ENCODE results near the gene LXN. TPM values are rescaled to one million over a fixed set of nuclear protein-coding genes. Genes with fewer than 3 reads are reported as not detected.

The LXN gene
- total RNA-seq, 2 experiments from 2014 or later: 2.1 to 3.0 TPM

GRCh38 chr3:158644345-158644908 lies 28.0 kb downstream of the LXN start, which contains the start of gene GFM1:
TSS of gene GFM1 (plus strand) at chr3:158644527. CDS start at chr3:158644635, 108 bp downstream.
- H3K36me3 Mint-ChIP-seq (ENCODE audit: low read depth): peaks cover 33% of the 10 kb centered on the region
- H3K9me3 Mint-ChIP-seq: no peaks in the 10 kb centered on the region
- Histone ChIP-seq H3K4me3 (ENCODE audit: low read length) (peak within 1 kb of the TSS; percentile 99), H3K9me3 (ENCODE audit: control insufficient read depth in 1 of 2, insufficient read depth in 1 of 2, low read length in 2 of 2) (no peaks in the 10 kb centered on the region), H3K36me3 (ENCODE audit: insufficient read depth, low read length) (peaks cover 25% of the 10 kb centered on the region), H3K27ac (ENCODE audit: low read depth in 1 of 2, low read length in 2 of 2) (peak within 1 kb of the TSS; percentile 54 to 81), H3K27me3 (ENCODE audit: control insufficient read depth in 1 of 2, insufficient read depth in 2 of 2, low read length in 2 of 2) (no peaks in the 10 kb centered on the region), H3K4me1 (ENCODE audit: insufficient read depth, low read length) (peaks cover 16% of the 10 kb centered on the region)
- H3K27me3 Mint-ChIP-seq: no peaks in the 10 kb centered on the region
- peaks cover 53% of the 10 kb centered on the region for H3K4me1 Mint-ChIP-seq (ENCODE audit: low read depth)
- CTCF ChIA-PET: interaction anchor here (0.6 to 3.1 kb wide), 16 partner anchors 9 to 1831 kb away, joined by 3 to 38 read pairs (median 6); partner anchors contain the start of genes LXN, MFSD1 and MLF1
- H3K27ac Mint-ChIP-seq: peak within 1 kb of the TSS; percentile 64
- DNase-seq (peak; percentile 79 to 97 (median 86)), ATAC-seq (ENCODE audit: poor library complexity) (peak; percentile 94)
- POLR2A ChIA-PET: interaction anchor here (0.9 to 2.3 kb wide), 13 partner anchors 9 to 1484 kb away, joined by 3 to 13 read pairs (median 6); partner anchors contain the start of genes CCNL1, LXN, MFSD1 and MLF1
- H3K4me3 Mint-ChIP-seq: peak within 1 kb of the TSS; percentile 95
- intact Hi-C loops (cut with DNase I, micrococcal nuclease): loop anchor here (5.0 to 10.0 kb wide), 3 partner anchors 158 to 1920 kb away; partner anchors contain the start of genes KPNA4 (in 1 of the 2) and MFSD1 (in 1 of the 2)
- peak; percentile 92 for TF ChIP-seq CTCF (IDR thresholded peaks at IDR 0.05)

- Histone ChIP-seq H3K9me3 (ENCODE audit: control insufficient read depth in 1 of 2, insufficient read depth in 1 of 2, low read length in 2 of 2) (no peaks in the 10 kb centered on the region), H3K4me1 (ENCODE audit: insufficient read depth, low read length) (peaks cover 16% of the 10 kb centered on the region), H3K36me3 (ENCODE audit: insufficient read depth, low read length) (peaks cover 12% of the 10 kb centered on the region), H3K27me3 (ENCODE audit: control insufficient read depth in 1 of 2, insufficient read depth in 2 of 2, low read length in 2 of 2) (no peaks in the 10 kb centered on the region), H3K27ac (ENCODE audit: low read depth in 1 of 2, low read length in 2 of 2) (no peak overlapping the region), H3K4me3 (ENCODE audit: low read length) (no peak overlapping the region)
- H3K9me3 Mint-ChIP-seq: no peaks in the 10 kb centered on the region
- POLR2A ChIA-PET: interaction anchor here (0.6 to 1.5 kb wide), 2 partner anchors 11 to 160 kb away, joined by 4 to 5 read pairs; partner anchors contain the start of gene MFSD1
- no peak for ATAC-seq (ENCODE audit: poor library complexity)
- peak overlapping the region; percentile 45 for H3K27ac Mint-ChIP-seq
- H3K4me3 Mint-ChIP-seq: peak overlapping the region; percentile 51
- intact Hi-C loops (cut with DNase I, micrococcal nuclease): loop anchor here (5.0 to 10.0 kb wide), 3 partner anchors 160 to 1922 kb away; partner anchors contain the start of genes KPNA4 (in 1 of the 2) and MFSD1 (in 1 of the 2)
- H3K4me1 Mint-ChIP-seq (ENCODE audit: low read depth): peaks cover 47% of the 10 kb centered on the region
- TF ChIP-seq CTCF (IDR thresholded peaks at IDR 0.05): no peak
- no peak for DNase-seq
- H3K36me3 Mint-ChIP-seq (ENCODE audit: low read depth): peaks cover 22% of the 10 kb centered on the region
- CTCF ChIA-PET: no interaction called here
- H3K27me3 Mint-ChIP-seq: no peaks in the 10 kb centered on the region
Observed at GRCh38 chr3:158642474-158643210, 29.8 kb downstream of the LXN start.

- H3K9me3 Mint-ChIP-seq: no peaks in the 10 kb centered on the region
- DNase-seq (peak in 4 of 14 experiments; percentile 7 to 62 (median 36)), ATAC-seq (ENCODE audit: poor library complexity) (no peak)
- Histone ChIP-seq H3K4me1 (ENCODE audit: insufficient read depth, low read length) (peaks cover 16% of the 10 kb centered on the region), H3K36me3 (ENCODE audit: insufficient read depth, low read length) (peaks cover 6% of the 10 kb centered on the region), H3K27me3 (ENCODE audit: control insufficient read depth in 1 of 2, insufficient read depth in 2 of 2, low read length in 2 of 2) (no peaks in the 10 kb centered on the region), H3K4me3 (ENCODE audit: low read length) (no peak overlapping the region), H3K27ac (ENCODE audit: low read depth in 1 of 2, low read length in 2 of 2) (no peak overlapping the region), H3K9me3 (ENCODE audit: control insufficient read depth in 1 of 2, insufficient read depth in 1 of 2, low read length in 2 of 2) (no peaks in the 10 kb centered on the region)
- peaks cover 16% of the 10 kb centered on the region for H3K36me3 Mint-ChIP-seq (ENCODE audit: low read depth)
- no peak for TF ChIP-seq CTCF (IDR thresholded peaks at IDR 0.05)
- ChIA-PET POLR2A (interaction anchor here (1.5 kb wide), 1 partner anchor 160 kb away, joined by 5 read pairs; the partner anchor contains the start of gene MFSD1), CTCF (no interaction called here)
- peak overlapping the region; percentile 45 for H3K27ac Mint-ChIP-seq
- H3K4me1 Mint-ChIP-seq (ENCODE audit: low read depth): peaks cover 41% of the 10 kb centered on the region
- no peaks in the 10 kb centered on the region for H3K27me3 Mint-ChIP-seq
- intact Hi-C loops (cut with DNase I, micrococcal nuclease): loop anchor here (5.0 to 10.0 kb wide), 3 partner anchors 160 to 1923 kb away; partner anchors contain the start of genes KPNA4 (in 1 of the 2) and MFSD1 (in 1 of the 2)
- peak overlapping the region; percentile 50 for H3K4me3 Mint-ChIP-seq
Observed at GRCh38 chr3:158642005-158642404, 30.4 kb downstream of the LXN start.
